WI38 (cell line): ENCODE results near the gene HPSE.

Experiments used
- H3K4me3 ChIP-seq: 2 replicates; pipeline ENCODE4 v1.5.1; 2011; ENCODE audit warnings: low read depth, mild to moderate bottlenecking, control low read depth, low read length
- TF ChIP-seq, protein P1 (sequence below): IDR thresholded peaks from 2 replicates; pipeline ENCODE4 v1.5.1; 2012; ENCODE audit warnings: low read depth, mild to moderate bottlenecking, control low read depth, low read length

The HPSE gene

DNA sequence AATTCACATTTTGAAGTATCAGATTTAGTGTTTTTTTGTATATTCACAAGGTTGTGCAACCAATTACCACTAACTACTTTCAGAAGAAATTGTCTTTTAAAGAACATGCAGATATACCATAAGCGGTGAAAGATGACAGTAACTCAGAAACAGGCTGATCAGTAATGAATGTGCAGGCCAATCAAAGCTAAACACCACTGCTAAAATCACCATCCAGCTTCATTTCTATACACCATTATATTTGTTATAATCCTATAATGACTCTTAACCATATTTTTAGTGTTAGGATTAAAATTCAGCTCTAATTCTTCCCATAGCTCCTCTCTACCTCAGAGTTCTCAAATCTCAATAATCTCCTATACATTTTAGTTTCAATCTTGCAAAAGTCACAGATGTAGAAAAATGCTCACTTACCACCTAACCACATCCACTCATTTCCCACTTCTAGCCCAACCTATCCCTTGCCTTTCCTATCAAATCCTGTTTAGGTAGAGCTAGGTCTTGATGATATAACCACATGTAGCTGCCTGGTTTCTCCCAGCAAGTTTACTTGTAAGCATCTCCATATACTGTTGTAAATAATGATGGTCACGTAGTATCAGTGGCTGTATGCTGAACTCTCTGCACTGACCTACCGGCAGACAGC is 66.7 kb downstream of the HPSE start:
- no peak overlapping the region for H3K4me3 ChIP-seq

DNA sequence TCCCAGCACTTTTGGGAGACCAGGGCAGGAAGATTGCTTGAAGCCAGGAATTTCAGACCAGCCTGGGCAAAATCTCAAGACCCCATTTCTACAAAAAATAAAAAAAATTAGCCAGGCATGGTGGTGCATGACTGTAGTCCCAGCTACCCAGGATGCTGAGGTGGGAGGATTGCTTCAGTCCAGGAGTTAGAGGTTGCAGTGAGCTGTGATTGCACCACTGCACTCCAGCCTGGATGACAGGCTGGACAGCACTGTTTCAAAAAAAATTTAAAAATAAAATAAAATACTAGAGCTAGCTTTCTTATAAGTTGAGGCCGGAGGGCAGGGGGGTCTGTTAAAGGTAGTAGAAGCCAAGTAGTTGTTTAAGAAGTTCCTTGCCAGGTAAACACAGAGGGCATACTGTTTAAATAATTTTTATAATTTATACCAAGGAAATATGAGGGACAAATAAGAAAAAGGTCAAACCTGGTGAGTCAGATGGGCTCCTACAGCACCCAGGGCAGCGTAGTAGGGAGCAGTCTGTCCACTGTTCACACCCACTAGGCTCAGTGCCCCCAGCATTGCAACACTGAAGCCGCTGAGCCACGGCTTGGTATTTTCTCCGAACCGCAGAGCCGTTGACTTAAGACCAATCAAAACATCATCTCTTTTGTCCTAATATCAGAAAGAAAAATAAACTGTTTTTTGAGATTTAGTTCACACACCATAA is 67.4 kb downstream of the HPSE start:
- TF ChIP-seq, protein P1, sequence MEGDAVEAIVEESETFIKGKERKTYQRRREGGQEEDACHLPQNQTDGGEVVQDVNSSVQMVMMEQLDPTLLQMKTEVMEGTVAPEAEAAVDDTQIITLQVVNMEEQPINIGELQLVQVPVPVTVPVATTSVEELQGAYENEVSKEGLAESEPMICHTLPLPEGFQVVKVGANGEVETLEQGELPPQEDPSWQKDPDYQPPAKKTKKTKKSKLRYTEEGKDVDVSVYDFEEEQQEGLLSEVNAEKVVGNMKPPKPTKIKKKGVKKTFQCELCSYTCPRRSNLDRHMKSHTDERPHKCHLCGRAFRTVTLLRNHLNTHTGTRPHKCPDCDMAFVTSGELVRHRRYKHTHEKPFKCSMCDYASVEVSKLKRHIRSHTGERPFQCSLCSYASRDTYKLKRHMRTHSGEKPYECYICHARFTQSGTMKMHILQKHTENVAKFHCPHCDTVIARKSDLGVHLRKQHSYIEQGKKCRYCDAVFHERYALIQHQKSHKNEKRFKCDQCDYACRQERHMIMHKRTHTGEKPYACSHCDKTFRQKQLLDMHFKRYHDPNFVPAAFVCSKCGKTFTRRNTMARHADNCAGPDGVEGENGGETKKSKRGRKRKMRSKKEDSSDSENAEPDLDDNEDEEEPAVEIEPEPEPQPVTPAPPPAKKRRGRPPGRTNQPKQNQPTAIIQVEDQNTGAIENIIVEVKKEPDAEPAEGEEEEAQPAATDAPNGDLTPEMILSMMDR: no peak
- no peak overlapping the region for H3K4me3 ChIP-seq

More for the DNA sequence above, 66.7 kb downstream of the HPSE start:
- TF ChIP-seq, protein P1: no peak

DNA sequence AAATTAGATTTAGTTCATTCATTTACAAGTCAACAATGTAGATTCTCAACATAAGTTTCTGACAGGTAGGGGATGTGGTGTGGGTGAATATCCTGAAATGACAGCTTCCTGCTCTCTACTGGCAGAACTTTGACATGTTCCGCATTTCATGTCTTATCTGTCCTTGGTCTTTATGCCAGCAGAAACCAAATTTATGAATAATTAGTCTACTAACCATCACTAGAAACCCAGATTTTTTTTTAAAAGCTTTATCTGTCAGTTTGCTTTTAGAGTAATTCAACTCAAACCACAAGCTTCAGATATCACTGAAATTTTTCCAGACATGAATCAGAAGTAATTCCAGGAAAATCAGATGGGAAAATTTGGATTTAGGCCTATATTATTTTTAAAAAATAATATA is 68.0 kb downstream of the HPSE start:
- TF ChIP-seq, protein P1: no peak
- no peak overlapping the region for H3K4me3 ChIP-seq

DNA sequence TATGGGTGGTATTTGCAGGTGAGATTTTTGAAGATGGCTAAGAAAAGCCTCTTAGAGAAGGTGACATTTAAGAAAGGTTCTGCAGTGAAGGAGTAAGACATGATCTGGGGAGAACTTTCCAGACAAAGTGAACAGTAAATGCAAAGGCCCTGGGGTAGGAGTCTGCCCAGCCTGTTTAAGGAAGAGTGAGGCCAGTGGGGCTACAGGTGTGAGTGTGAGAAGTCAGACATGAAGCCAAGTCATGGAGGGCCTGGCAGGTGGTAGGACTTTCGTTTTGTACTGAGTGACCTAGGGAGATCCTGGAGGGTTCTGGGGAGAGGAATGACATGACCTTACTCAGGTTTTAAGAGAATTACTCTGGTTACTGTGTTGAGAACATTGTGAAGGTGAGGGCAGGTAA is 71.5 kb downstream of the HPSE start:
- TF ChIP-seq, protein P1: no peak

DNA sequence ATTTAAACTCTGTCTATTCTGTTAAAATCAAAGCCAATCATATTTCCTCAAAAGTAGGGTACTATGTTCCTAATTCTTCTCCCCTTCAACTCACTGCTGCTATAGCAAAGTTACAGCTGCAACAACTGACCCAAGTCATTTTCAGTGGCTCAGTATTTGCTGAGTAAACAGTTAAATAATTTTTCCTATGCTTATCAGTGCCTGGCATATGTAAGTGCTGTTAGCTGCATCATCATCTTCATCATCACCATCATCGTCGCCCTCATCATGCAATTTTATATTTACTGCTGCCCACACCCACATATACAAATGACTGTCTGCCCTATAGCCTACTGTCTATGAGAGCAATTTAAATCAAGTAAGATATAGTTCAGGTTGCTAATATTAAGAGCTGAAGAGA is 72.0 kb downstream of the HPSE start:
- TF ChIP-seq, protein P1: no peak
- no peak overlapping the region for H3K4me3 ChIP-seq

More for the DNA sequence above, 71.5 kb downstream of the HPSE start:
- no peak overlapping the region for H3K4me3 ChIP-seq

DNA sequence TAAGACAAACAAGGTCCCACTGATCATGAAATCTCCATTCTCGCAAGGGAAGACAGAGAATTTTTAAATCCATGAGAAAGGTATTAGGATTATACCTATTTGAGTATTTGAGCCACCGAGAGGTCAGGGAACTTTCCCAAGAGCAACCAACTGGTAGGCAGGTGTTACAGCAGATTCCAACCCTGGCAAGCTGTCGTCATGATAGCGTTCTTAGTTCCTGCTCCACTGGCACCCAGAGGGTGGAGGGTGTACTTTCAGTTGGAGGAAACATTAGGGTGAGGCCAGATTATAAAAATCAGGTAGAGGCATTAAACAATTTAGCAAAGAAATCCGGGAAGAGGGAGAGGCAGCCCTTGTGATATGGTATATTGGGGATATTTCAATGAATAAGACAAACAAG is 73.3 kb downstream of the HPSE start:
- TF ChIP-seq, protein P1: no peak
- H3K4me3 ChIP-seq: no peak overlapping the region

DNA sequence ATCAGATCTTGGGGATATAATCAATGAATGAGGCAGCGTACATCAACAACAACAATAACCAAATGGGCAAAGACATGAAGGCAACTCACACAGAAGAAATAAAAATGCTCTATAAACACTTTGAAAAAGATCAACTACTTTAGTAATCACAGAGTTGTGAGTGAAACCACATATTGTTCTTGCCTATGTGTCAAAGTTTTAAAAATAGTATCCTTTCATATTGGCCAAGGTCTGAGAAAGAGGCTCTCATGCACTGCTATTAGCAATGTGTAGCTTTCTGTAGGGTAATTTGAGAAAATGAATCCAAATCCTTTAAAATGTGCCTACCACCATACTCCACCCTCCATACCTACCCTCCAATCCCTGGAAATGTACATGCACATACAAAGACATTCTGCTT is 75.1 kb downstream of the HPSE start:
- TF ChIP-seq, protein P1: no peak

More for the DNA sequence above, 75.1 kb downstream of the HPSE start:
- H3K4me3 ChIP-seq: no peak overlapping the region
